Ammon's horn (tissue), 1 donor: Measurements from ENCODE around the gene WIPF1.

Experiments
- DNase-seq: peaks from one replicate; pipeline ENCODE4 v3.0.0-alpha.2; 2016; ENCODE audit warnings: low spot score

The WIPF1 gene

GRCh38 chr2:174544156-174544555 lies 53.4 kb downstream of the WIPF1 start:
- peak; percentile 55 for DNase-seq

GRCh38 chr2:174540893-174541292 lies 56.7 kb downstream of the WIPF1 start:
- no peak for DNase-seq

GRCh38 chr2:174535757-174536703 lies 61.6 kb downstream of the WIPF1 start:
- no peak for DNase-seq

GRCh38 chr2:174535083-174535482 lies 62.5 kb downstream of the WIPF1 start:
- no peak for DNase-seq

- DNase-seq: no peak
Observed at GRCh38 chr2:174529916-174530315, 67.7 kb downstream of the WIPF1 start.

- no peak for DNase-seq
Observed at GRCh38 chr2:174527959-174528358, 69.6 kb downstream of the WIPF1 start.

GRCh38 chr2:174527101-174527721 lies 70.4 kb downstream of the WIPF1 start:
- DNase-seq: no peak

GRCh38 chr2:174524527-174524926 lies 73.1 kb downstream of the WIPF1 start:
- peak; percentile 38 for DNase-seq

GRCh38 chr2:174522553-174522952 lies 75.1 kb downstream of the WIPF1 start:
- DNase-seq: peak; percentile 62

- DNase-seq: no peak
Observed at GRCh38 chr2:174518395-174518794, 79.2 kb downstream of the WIPF1 start.

GRCh38 chr2:174516501-174517378 lies 80.9 kb downstream of the WIPF1 start:
- peak; percentile 9 for DNase-seq

GRCh38 chr2:174512345-174512744 lies 85.3 kb downstream of the WIPF1 start:
- no peak for DNase-seq

GRCh38 chr2:174511580-174512260 lies 85.9 kb downstream of the WIPF1 start:
- DNase-seq: no peak

- no peak for DNase-seq
Observed at GRCh38 chr2:174510583-174511189, 86.9 kb downstream of the WIPF1 start.
